Stimulated activated CD8-positive, alpha-beta memory T cell treated with anti-CD3 and anti-CD28 coated beads, Interleukin-7, amount 100 ng/mL, for 24 hours (primary cell): ENCODE data around the gene ADGRB2.

Source experiments
- DNase-seq: peaks from one replicate; pipeline ENCODE4 v3.0.0-alpha.2; 2020; ENCODE audit warnings: low read depth

The ADGRB2 gene

GRCh38 chr1:31782421-31783410, 18.6 kb upstream of the ADGRB2 start:
- DNase-seq = no peak

GRCh38 chr1:31781756-31782371, 17.7 kb upstream of the ADGRB2 start:
- no peak for DNase-seq

GRCh38 chr1:31781138-31781755, 17.1 kb upstream of the ADGRB2 start:
- no peak for DNase-seq

- no peak for DNase-seq
Observed at GRCh38 chr1:31780632-31781031, 16.5 kb upstream of the ADGRB2 start.

DNA sequence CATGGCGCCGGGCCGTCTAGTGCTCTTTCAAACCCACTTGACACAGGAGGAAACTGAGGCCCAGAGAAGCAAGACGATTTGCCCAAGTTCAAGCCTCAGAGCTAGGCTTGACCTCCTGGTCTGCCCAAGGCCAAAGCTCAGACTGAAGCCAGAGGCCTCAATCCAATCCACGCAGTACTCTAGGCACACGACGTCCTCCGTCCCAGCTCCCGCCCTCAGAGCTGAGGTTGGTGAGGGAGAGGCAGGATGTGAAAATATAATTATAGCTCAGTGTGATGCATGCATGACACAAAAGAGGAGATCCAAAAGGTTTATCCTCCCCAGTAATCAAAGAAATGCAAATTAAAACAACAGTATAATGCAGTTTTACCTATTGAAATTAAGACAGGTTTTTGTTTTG, 15.5 kb upstream of the ADGRB2 start:
- DNase-seq = no peak

GRCh38 chr1:31778763-31779488, 14.8 kb upstream of the ADGRB2 start:
- DNase-seq = no peak

DNA sequence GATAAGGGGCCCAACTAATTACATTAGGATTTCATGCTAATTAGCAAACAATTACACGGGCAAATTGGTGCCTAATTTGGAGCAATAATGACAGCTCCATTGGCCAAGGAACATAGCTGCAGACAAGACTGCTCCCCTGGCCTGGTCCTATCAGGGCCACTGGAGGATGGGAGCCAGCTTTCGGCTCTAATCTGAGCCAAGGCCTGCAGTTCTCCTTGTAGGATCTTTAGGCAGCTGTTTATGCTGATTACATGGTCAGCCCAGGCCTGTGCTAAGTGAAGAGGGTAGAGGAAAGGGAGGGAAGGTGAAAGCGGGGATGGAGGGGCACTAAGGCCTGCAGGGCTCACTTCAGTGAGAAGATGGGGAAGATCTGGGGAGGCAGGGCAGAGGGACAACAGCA, 12.4 kb upstream of the ADGRB2 start:
- DNase-seq = no peak

DNA sequence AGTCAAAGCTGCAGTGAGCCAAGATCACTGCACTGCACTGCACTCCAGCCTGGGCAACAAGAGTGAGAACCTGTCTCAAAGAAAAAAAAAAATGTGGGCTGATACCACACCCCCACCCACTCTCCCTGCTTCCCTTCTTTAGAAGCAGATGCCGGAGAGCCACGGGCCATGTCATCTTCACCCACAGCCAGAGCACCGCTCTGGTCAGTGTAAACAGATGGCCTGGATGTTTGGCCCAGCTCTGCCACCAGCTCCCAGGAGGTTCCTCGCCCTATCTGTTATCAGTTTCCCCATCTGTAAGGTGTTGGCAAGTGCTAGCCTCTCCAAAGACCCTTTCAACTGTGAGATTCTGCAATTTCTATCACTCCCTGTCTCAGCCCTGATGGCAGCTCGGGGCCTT, 11.9 kb upstream of the ADGRB2 start:
- no peak for DNase-seq

DNA sequence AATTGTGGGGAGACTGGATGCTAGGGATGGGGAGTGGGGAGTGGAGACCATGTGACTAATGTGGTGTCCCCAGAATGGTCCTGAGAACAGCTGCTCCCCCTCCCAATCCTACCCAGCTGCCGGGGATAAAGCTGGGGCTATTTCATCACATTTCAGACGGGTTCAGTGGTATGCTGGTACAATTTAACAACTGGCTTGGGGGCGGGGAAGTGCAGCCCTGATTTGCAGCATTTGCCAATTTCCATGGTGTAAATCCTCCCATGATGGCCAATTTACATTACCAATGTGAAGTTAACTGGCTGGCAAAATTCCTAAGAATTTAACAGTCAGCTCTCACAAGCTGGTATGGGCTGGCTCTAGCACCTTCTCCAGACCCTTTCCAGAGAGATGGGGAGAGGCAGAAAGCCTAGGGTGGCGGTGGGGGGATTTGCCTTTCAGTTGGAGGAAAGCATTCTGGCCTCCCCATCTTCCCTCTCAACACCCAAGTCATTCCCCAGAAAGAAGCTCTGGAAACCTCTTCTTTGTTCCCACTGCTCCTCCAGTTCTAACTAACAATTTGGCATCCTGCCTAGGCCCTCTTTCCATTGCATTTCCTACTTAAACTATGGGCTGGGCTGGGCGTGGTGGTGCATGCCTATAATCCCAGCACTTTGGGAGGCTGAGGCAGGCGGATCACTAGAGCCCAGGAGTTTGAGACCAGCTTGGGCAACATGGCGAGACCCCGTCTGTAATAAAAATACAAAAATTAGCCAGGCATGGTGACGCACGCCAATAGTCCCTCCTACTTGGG, 11.3 kb upstream of the ADGRB2 start:
- DNase-seq = no peak

GRCh38 chr1:31774495-31774894, 10.4 kb upstream of the ADGRB2 start:
- DNase-seq = no peak

DNA sequence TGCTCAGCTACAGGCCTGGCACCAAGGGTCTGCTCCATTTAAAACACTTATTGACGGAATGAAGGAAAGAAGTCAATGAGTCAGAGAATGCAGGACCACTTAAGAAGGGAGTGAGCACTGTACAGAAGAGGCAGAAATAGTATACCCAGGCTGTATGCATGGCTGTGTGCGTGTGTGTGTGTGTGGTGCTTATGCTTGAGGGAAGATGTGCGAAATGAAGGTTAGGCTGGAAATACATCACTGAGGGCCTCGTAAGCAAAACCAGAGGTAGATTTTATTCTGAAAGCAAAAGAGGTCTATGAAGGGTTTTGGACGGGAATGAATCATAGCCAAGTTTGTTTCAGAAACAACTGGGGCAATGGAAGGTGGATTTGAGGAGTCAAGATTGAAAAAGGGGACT, 9.7 kb upstream of the ADGRB2 start:
- no peak for DNase-seq

DNA sequence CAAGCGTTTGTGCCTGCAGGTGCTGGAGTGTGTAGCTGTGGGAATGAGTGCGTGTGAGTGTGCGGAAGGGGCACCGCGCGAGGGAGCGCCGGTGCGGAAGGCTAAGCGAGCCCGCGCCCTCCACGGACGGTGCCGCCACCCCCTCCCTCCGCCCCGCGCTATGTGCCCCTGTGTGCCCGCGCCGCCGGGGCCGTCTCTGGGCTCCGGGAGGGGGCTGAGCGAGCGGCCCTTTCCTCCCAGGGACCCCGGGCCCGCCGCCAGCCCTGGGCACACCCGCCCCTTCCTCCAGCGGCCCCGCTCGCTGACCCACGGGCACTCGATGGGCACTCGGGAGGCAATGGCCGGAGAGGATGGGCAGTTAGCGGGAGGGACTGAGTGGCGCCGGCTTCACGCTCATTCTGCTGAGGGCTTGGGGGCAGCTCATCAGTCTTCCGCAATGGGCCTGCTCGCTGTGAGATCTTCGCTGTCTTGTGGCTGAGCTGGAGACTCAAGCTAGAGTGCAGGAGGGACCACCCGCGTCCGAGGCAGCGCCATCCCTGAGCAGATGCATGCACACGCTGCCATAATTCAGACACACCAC, 8.6 kb upstream of the ADGRB2 start:
- DNase-seq = no peak

GRCh38 chr1:31771891-31772668, 7.9 kb upstream of the ADGRB2 start:
- no peak for DNase-seq

DNA sequence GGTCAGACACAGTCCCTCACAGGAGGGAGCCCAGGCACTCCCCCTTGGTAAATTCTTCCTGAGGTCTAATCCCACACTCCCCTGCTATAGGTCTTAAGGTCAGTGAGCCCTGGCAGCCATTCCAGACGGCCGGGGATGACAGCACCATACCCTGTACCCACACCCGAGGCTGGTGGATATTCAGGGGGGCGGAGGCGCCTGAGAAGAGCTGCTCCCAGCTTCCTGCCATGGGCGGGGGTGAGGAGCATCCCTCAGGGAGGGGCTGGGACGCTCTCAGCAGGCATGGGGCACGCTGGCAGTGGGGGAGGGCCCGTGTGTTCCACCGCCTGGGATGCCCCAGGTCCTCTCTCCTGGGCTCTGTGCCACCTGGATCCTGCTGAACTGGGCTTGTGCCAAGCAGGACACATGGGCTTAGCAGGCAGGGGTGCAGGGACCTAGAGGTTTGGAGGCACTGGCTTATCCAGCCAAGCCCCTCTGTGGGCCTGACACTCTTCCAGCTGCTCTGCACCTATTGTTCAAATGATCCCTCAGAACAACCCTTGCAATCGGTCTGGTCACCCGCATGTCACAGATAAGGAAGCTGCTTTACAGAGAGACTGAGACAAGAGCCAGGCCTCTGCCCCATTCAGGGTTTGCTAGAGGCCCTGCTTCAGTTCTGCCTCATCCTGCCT, 5.7 kb upstream of the ADGRB2 start:
- DNase-seq = no peak

GRCh38 chr1:31768939-31769704, 5.0 kb upstream of the ADGRB2 start:
- DNase-seq = no peak

GRCh38 chr1:31768407-31768907, 4.3 kb upstream of the ADGRB2 start:
- no peak for DNase-seq

DNA sequence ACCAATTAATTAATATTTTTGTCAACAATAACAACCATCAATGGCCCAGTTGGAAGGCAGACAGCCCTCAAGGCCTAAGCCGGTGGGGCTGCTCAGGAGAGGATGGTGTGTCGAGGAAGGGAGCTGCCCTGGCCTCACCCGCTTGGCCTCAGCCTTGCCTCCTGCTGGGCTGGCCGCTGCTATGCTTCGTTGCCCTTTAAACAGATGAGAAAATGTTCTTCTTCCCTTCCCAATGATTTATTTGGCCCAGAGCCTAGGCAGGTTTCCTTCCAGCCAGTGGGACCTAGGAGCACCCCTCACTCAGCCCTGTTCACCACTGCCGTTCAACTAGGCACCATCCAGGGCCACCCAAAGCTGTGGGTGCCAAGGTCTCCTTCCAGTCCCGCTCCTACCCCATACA, 3.1 kb upstream of the ADGRB2 start:
- DNase-seq = no peak

DNA sequence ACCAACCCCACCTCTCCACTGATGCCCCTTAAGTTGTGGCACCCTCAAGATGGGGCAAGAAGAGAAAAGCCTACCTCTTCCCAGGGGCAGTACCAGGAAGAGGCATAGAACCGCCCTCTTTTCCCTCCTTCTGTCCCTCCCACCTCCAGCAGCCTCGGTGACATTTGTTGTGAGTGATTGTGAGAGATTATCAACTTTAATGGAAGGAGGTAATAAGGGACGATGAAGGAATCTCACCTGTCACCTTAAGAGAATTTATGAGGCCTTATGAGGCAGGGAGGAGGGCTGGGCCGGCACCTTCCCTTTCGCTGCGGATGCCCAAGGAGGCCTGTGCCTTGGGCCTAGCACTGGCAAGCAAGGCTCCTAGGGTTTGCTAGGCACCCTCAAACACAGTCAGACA, 1.4 kb upstream of the ADGRB2 start:
- DNase-seq = no peak

- DNase-seq = no peak
Observed at GRCh38 chr1:31765041-31765467, 914 bp upstream of the ADGRB2 start.
